Measurements from ENCODE around the gene ZXDC.

The ZXDC gene

GRCh38 chr3:126413693-126414080, 62.0 kb downstream of the ZXDC start:
- no peak for DNase-seq

DNA sequence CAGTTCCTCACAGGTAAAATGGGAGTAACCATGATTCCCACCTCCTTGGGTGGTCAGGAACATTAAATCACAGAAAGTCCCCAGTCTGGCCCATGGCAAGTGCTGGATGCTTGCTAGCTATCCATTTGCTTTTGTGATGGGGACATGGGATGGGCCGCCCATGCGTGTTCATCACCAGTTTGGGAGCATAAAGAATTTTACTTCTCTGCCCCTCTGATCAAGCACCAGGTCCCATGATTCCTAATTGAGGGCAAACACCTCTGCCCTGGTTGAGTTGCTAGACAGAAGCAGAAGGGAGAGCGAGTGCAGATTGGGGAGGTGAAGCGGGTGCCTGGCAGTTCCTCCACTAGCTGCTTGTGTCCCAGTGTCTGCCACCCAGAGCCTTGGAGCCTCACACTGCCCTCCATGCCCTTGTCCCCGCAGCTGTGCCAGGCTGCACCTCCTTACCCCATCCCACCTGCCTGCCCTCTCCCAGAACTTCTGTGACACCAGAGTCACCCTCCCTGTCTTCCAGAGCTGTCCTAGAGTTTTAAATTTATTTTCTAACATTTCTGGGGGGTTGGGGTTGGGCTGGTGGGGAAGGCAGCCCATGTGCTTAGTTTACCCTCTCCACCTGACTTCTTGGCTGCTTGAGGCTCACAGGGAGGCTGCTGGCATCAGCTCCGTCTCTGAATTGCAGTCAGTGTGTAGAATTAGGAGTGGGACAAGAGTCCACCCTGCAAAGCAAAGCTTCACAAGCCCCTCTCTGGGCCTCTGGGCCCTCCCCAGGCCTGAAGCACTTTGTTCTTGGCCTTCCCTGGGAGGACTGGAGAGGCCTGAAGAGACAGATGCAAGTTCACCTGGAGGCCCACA, 62.6 kb downstream of the ZXDC start:
- DNase-seq = no peak

- no peak for DNase-seq
Measured at GRCh38 chr3:126408099-126408498, 67.6 kb downstream of the ZXDC start.

DNA sequence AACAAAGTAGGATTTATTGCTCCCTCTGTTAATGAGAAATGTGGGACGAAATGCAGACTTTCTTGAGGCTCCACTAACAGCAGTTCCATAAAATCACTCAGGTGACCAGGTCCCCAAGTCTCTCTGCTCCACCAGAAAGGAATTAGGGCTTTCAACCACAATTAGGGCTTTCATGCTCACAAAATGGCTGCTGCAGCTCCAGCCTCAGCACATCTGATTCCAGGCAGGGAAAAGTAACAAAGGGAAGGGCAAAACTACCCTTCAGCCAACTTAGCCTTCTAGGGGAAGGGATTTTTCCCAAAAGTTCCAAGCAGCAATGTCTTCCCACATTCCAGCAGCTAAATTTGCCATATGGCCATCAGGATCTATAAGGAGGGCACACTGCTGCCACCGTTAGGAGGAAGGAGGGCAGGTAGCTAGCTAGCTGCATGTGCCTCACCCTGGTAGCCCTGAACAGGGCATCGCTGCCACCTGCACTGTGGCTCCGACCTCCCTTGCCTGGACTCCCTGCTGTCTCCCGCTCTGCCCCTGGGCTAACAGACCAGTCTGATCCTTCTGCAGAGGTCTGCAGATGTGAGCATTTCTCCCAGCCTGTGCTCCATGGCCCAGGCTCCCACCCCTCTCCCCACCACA, 68.2 kb downstream of the ZXDC start:
- DNase-seq = no peak

- DNase-seq = no peak
Measured at GRCh38 chr3:126406389-126407296, 69.0 kb downstream of the ZXDC start.

DNA sequence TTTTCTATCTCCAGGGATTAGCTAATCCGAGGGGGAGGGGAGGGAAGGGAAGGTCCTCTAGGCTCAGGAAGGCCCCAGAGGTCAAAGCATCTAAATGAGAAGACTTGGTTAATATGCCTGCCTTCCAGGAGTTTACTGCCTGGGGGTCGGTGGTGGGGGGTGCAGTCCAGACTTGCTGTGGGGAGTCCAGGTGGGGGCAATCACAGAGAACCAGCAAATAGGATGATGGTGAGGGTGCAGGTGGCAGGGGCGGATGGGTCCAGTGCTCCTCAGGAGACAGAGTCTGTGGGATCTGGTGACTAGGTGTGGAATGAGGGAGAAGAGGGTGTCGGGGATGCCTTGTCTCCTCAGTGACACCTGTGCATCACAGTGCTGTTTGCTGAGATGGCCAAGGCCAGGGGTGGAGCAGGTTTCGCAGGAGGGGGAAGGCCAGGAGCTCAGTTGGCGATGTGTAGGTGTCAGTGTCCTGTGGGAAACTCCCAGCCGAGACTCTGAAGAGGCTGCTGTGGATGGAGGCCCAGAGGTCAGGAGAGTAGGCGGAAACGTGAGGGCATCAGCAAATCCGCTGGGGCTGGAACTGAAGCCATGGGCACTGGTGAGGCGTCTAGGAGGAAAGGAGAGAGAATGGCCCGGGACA, 72.9 kb downstream of the ZXDC start:
- no peak for DNase-seq

DNA sequence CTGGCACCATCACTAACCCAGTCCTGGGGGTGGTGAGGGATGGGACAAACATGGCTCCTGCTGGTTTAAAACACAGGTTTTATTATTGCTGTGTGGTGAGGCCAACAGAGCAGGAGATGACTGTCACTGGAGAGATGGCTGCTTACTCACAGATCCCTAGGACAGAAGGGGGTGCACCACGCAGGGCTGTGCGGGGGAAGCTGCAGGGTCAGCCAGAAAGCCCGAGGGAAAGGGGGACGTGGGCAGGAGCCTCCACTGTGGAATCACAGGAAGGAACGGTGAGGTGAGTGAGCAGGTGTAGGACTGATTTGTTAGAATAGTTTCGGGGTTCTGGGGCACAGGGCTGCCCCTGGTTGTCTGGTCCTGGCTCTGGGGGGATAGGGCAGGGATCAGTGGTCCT, 73.5 kb downstream of the ZXDC start:
- no peak for DNase-seq

DNA sequence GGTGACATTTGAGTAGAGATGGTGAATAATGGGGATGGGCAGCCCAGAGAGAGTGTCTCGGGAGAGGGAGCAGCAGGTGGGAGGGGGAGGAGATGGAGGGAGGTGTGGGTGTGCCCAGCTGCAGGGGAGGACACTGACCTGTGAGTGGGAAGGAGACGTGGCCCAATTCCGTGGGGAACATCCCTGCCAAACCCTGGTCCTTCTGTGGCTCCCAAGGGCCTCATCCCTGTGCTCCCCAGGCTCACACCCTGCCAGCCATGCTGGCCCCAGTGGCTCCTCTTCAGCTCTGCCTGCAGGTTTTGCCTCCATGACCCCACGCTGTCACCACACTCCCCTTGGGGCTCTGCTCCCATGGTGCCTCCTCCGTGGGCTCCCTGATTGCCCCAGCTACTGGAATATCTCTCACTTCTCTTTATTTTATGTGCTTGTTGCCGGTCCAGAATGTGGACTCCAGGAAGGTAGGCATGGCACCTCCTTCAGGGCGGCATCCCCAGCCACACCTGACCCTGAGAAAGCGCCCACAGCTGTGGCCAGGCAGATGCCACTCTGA, 74.0 kb downstream of the ZXDC start:
- no peak for DNase-seq

DNA sequence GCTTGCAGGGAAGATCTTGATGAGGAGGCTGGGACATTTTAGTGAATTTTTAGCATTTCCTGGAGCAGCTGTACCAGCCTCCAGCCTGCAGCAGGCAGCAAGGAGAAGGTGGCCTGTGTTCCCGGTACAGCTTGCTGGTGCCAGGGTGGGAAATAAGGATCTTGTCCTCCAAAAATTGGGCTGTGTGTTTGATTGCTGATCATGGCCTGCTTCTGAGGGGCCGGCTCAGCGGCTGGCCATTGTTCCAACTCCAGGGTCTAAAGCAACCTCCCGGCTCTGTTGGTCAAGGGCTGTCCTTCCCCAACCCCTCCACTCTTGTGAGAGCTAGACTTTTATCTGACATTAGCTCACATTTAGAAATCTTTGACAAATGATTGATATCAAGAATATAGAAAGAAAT, 75.9 kb downstream of the ZXDC start:
- no peak for DNase-seq

DNA sequence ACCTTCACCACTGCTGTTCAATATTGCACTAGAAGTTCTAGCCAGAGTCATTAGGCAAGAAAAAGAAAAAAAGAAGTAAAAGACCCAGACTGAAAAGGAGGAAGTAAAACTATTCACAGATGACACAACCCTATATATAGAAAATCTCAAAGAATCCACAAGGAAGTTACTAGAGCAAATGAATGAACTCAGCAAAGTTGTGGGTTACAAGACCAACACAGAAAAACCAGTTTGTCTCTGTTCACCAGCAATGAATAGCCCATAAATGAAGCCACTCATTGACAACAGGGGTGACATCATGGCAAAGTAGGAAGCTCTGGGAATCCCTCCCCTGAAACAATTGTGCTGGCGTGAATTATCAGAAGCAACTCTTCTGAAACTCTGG, 76.3 kb downstream of the ZXDC start:
- no peak for DNase-seq

GRCh38 chr3:126398423-126399350, 77.0 kb downstream of the ZXDC start:
- DNase-seq = no peak

- DNase-seq = no peak
Measured at GRCh38 chr3:126397610-126398422, 77.9 kb downstream of the ZXDC start.

- DNase-seq = no peak
Measured at GRCh38 chr3:126396536-126396935, 79.2 kb downstream of the ZXDC start.

DNA sequence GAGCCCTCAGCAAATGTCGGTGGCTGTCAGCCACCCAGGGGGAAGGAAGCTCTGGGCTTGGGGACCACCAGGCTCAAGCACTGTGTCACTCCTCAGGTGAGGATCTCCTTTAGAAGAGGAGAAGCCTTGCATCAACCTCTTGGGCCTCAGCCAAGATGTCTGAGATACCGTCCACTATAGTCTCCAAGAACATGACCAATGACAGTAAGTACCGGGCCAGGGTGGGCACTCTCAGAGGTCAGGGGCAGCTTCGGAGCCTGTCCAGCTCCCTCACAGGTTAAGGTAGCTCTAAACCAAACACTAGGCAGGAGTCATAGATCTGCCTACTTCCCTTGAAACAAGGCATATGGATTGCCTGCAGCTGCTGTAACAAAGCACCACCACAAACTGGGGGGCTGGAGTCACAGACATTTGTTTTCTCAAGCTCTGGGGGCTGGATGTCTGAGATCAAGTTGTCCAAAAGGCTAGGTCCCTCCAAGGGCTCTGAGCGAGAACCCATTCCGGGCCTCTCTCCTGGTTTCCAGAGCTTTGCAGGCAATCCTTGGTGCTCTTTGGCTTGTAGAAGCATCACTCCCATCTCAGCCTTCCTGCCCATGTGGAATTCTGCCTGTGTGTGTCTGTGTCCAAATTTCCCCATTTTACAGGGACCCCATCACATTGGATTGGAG, 79.7 kb downstream of the ZXDC start:
- DNase-seq = no peak

GRCh38 chr3:126394977-126395321, 80.7 kb downstream of the ZXDC start:
- DNase-seq = no peak

DNA sequence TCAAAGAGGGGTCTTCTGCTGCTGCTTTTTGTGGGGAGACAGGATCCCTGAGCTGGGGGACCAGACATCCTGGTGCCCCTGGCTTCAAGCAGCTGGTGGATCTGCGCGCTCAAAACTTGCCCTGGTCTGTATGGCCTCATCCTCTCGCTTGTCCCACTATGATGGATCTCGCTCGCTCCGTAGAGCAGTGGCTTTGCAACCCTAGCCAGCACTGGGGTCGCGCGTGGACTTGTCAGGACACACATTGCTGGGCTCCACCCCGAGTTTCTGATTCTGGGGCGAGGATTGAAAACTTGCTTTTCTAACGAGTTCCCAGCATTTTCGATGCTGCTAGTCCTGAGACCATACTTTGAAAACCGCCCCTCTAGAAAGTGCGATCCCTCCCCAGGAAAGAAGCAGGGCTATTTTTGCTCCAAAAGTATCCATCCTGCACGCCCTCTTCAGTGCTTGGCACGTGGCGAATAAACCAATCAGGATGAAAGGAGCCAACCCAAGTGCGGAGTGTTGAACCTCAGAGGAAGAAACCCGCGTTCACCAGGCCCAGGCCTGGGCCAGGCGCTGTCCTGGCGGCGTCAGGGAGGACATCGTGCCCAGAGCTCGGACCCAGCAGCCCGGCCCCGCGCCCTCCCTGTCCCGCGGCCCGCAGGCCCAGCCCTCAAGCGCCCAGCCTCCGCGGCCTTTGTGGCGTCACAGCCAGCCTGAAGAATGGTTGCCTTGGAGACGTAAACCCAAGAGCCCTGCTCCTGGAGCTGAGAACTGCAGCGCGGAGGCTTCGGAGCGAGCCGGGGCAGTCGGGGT, 81.3 kb downstream of the ZXDC start, which contains the start of gene CFAP100:
TSS of gene CFAP100 (plus strand) at position 731 of the 798 bp plus-strand sequence. CDS start 1,092 bp downstream, outside the sequence.
- no peak for DNase-seq

- no peak for DNase-seq
Measured at GRCh38 chr3:126393563-126393962, 82.1 kb downstream of the ZXDC start.

DNA sequence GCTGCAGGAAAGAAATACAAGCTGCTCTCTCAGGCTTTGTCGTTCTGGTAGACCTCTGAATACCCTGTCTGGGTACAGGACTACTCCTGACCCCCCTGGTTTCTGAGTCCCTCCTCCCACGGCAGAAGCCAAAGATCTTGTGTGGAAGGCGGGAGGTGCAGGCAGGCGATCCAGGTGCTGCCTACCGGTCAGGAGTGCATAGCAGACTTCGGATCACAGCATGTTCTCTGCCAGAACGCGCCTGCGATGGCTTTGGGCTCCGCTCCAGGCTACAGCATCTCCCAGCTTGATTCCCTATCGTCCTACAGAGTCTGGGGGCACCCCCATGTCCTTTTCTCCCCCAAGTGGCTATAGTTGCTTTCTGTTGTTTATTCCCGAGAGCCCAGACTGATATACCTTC, 83.4 kb downstream of the ZXDC start:
- DNase-seq = no peak

DNA sequence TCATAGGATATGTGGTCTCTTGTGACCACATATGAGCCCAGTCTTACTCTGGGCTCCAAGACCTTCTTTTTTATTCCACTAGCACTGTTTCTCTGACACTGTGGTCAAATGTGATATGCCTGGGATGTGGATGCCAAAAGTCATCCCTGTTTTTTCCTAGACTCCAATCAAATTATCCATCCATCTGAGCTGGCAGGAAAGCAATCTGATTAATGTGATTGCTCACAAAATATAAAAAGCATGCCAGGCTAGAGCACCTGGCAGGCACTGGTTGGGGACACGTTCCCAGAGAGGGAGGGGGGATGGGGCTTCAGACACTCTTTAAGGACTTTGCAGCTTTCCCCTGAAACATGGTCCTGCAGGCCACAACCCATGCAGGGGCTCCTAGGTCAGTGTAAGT, 84.1 kb downstream of the ZXDC start:
- no peak for DNase-seq
